K562 (cell line): ENCODE data around the gene ATP6V0A1. TPM values are rescaled to one million over a fixed set of nuclear protein-coding genes. Genes with fewer than 3 reads are reported as not detected.
"Not testable (repeated sequence)": the region's sequence is repeated elsewhere in the genome, so short reads cannot be mapped to it uniquely, and the experiment has no call there.

Source experiments
- ATAC-seq: fragments of 200-7000 bp; cut with Tn5 transposase; 3 replicates; pipeline ENCODE4 v1.9.1; 2020; ENCODE audit warnings: moderate library complexity
- BruUV-seq: library from RNA; stranded (reverse); fragments of 400-500 nt; replicated peaks from 2 replicates; lab custom pipeline; 2021; lab: Mats Ljungman, UMichigan
- CTCF ChIA-PET: fragments of 300-600 bp; formaldehyde crosslinking; extraction: SDS; loops from one replicate; lab custom pipeline; 2021; ENCODE audit warnings: low intra/inter-chr PET ratio; lab: Yijun Ruan, JAX
- POLR2A ChIA-PET: fragments of 300-600, 350-650 bp; sonication (Branson Sonifier 250); formaldehyde crosslinking; extraction: SDS; loops from one replicate; lab custom pipeline; 2021; ENCODE audit warnings: antibody characterized with exemption, inconsistent platforms; lab: Yijun Ruan, JAX
- DNase-seq, 4 experiments: peaks; one replicate each; pipeline versions ENCODE4 v3.0.0 to v3.0.0-alpha.2; 2011 to 2018; ENCODE audit warnings: low spot score in 3 of 4, mixed read lengths in 3 of 4; ENCODE audit errors: extremely low read depth in 1 of 4
- FAIRE-seq: peaks from 2 replicates; lab custom pipeline; 2011; peaks lifted over from hg19 to GRCh38; lab: Jason Lieb, UNC
- H2AFZ ChIP-seq: 2 replicates; pipeline ENCODE4 v1.6.0; 2011; ENCODE audit warnings: low read depth, low read length, control low read depth, inconsistent platforms
- H3K27ac ChIP-seq: fragments of 200-600 bp; 3 replicates; pipeline ENCODE4 v1.8.0; 2011; ENCODE audit warnings: low read depth, mild to moderate bottlenecking, control low read depth, inconsistent platforms, low read length, moderate library complexity, mixed read lengths; ENCODE audit errors: extremely low read depth
- H3K27me3 ChIP-seq, 2 experiments: fragments of 300-600 bp in 1 of 2; 2 replicates in 1 of 2; 3 replicates in 1 of 2; pipeline versions ENCODE4 v1.6.0 to v1.8.0; 2011; ENCODE audit warnings: inconsistent platforms in 2 of 2, low read length in 2 of 2, mild to moderate bottlenecking in 1 of 2, mixed read lengths in 1 of 2, moderate library complexity in 1 of 2; ENCODE audit not compliant: control insufficient read depth in 2 of 2, insufficient read depth in 2 of 2
- H3K36me3 ChIP-seq: fragments of 300-600 bp; 3 replicates; pipeline ENCODE4 v1.8.0; 2011; ENCODE audit warnings: mild to moderate bottlenecking, low read length, inconsistent platforms; ENCODE audit not compliant: control insufficient read depth, insufficient read depth
- H3K4me1 ChIP-seq, 2 experiments: fragments of 200-600 bp in 1 of 2; replicated peaks in 1 of 2; 2 replicates in 1 of 2; 3 replicates in 1 of 2; pipeline versions ENCODE4 v1.5.1 to v1.8.0; 2011; ENCODE audit warnings: inconsistent platforms in 2 of 2, low read length in 2 of 2, mild to moderate bottlenecking in 1 of 2, mixed read lengths in 1 of 2, moderate library complexity in 1 of 2; ENCODE audit not compliant: control insufficient read depth in 2 of 2, insufficient read depth in 2 of 2
- H3K4me2 ChIP-seq: 2 replicates; pipeline ENCODE4 v1.6.1; 2011; ENCODE audit warnings: low read length, control low read depth, inconsistent platforms, mixed read lengths; ENCODE audit not compliant: insufficient read depth
- H3K4me3 ChIP-seq: fragments of 200-600 bp; sonication (generic), shearing (Covaris generic); 2 replicates; pipeline ENCODE4 v1.5.1; 2016; ENCODE audit warnings: control low read depth, inconsistent platforms
- H3K79me2 ChIP-seq: fragments of 200-600 bp; 3 replicates; pipeline ENCODE4 v1.8.0; 2011; ENCODE audit warnings: low read length, inconsistent platforms; ENCODE audit not compliant: control insufficient read depth, insufficient read depth
- H3K9ac ChIP-seq, 2 experiments: 2 replicates each; pipeline versions ENCODE4 v1.6.0 to v1.6.1; 2011; ENCODE audit warnings: low read depth in 2 of 2, low read length in 2 of 2, control low read depth in 1 of 2, inconsistent platforms in 1 of 2, mild to moderate bottlenecking in 1 of 2, mixed read lengths in 1 of 2; ENCODE audit not compliant: insufficient read depth in 1 of 2
- H3K9me1 ChIP-seq: one replicate; pipeline ENCODE4 v1.6.0; 2011; ENCODE audit warnings: inconsistent platforms, mild to moderate bottlenecking, low read length, moderate library complexity; ENCODE audit not compliant: control insufficient read depth, insufficient read depth
- H3K9me3 ChIP-seq: replicated peaks from 2 replicates; pipeline ENCODE4 v1.5.1; 2011; ENCODE audit warnings: low read depth, low read length, inconsistent platforms; ENCODE audit not compliant: control insufficient read depth, insufficient read depth
- H4K20me1 ChIP-seq: replicated peaks from 2 replicates; pipeline ENCODE4 v1.6.1; 2011; ENCODE audit warnings: low read length, inconsistent platforms, mixed read lengths; ENCODE audit not compliant: control insufficient read depth, insufficient read depth
- HNRNPK ChIP-seq: fragments of 200-400 bp; formaldehyde crosslinking; IDR thresholded peaks from one replicate; pipeline ENCODE4 v1.6.1; 2018; ENCODE audit warnings: mild to moderate bottlenecking, low read depth, low read length; ENCODE audit not compliant: poor library complexity, severe bottlenecking
- MAX ChIP-seq: sonication (generic); formaldehyde crosslinking; IDR thresholded peaks from 2 replicates; pipeline ENCODE4 v1.9.0; 2022; ENCODE audit warnings: mild to moderate bottlenecking, missing genetic modification reagents
- PKNOX1 ChIP-seq: fragments of 450-650 bp; IDR thresholded peaks from 2 replicates; pipeline ENCODE4 v1.6.1; 2016
- SPI1 ChIP-seq: IDR thresholded peaks from 2 replicates; pipeline ENCODE4 v1.6.1; 2011; ENCODE audit warnings: low read depth, low read length, control low read depth, borderline replicate concordance
- ZNF121 ChIP-seq: sonication (generic); formaldehyde crosslinking; conservative IDR thresholded peaks from 2 replicates; pipeline ENCODE4 v1.8.0; 2022; ENCODE audit warnings: missing genetic modification reagents
- WGBS: fragments of 100-300 bp; shearing (Covaris generic); methylation state at CpG from one replicate; pipeline ENCODE4 v1.1.6; 2016; ENCODE audit warnings: low coverage, mixed read lengths; ENCODE audit not compliant: insufficient coverage; ENCODE audit errors: missing lambda C conversion rate; 5-methylcytosine and 5-hydroxymethylcytosine counted together
- in situ Hi-C: fragments of 300-500 bp; cut with MboI; formaldehyde crosslinking; loops from 4 replicates; pipeline ENCODE4 v1.15.0; 2018; ENCODE audit warnings: inconsistent platforms, mixed read lengths
- intact Hi-C: fragments of 100-400 bp; cut with micrococcal nuclease; formaldehyde crosslinking; loops from 2 replicates; pipeline ENCODE4 v1.14.2; 2022
- polyA plus RNA-seq, 8 experiments: library from polyadenylated mRNA; depleted of rRNA in 4 of 8; stranded (reverse) in 5 of 8; unstranded in 3 of 8; fragments of >200 nt; fragmentation: Nextera tagmentation in 2 of 8; fragmentation: Illumina TruSeq in 1 of 8; extraction: Ambion mirVana in 2 of 8; extraction: Trizol in 1 of 8; gene quantifications; 2 replicates each; pipeline versions ENCODE4 v1.2.1 to v1.2.3, GENCODE V29; 2011 to 2014; ENCODE audit warnings: inconsistent platforms in 1 of 8, missing spikeins in 1 of 8
- total RNA-seq, 7 experiments: library from RNA; depleted of rRNA in 6 of 7; stranded (reverse); fragments of >200 nt in 6 of 7; fragmentation: Illumina TruSeq in 2 of 7; extraction: Trizol in 2 of 7; gene quantifications; 2 replicates each; pipeline versions ENCODE4 v1.2.1 to v1.2.3, GENCODE V29; 2011 to 2021; ENCODE audit warnings: low replicate concordance in 1 of 7

ATP6V0A1 gene
- total and polyA plus RNA-seq, 9 of the 15 experiments (the other 6 are each of a cell fraction or from before 2014, with no cell fraction given), result 11.8 to 158 (median 75.5) TPM

- H3K9me3 ChIP-seq, result no peaks in the 10 kb centered on the region
- intact Hi-C loops (no loop called here), in situ Hi-C loops (no loop called here)
- TF ChIP-seq SPI1, result peak; percentile 35; the same call in 1 of the 2 replicates
- TF ChIP-seq HNRNPK, result no peak
- peak; percentile 32; the same call in 1 of the 2 replicates for TF ChIP-seq PKNOX1
- no peak for TF ChIP-seq ZNF121 (CRISPR knock-in tag)
- 0 out of 2 replicates have a peak, but pooled peaks have one; percentile 14 for TF ChIP-seq MAX (CRISPR knock-in tag)
- peak overlapping the region in 1 of 2 experiments; percentile 83; a peak in 2 of 4 replicates for H3K9ac ChIP-seq
- H3K9me1 ChIP-seq, result no peaks in the 10 kb centered on the region
- H3K36me3 ChIP-seq, result peaks cover 46% of the 10 kb centered on the region
- H3K79me2 ChIP-seq, result peaks cover 92% of the 10 kb centered on the region
- peaks cover 2% of the 10 kb centered on the region for H4K20me1 ChIP-seq
- H3K4me3 ChIP-seq, result no peak overlapping the region
- H2AFZ ChIP-seq, result no peak overlapping the region
- peak; percentile 37 for ATAC-seq
- no peak overlapping the region for H3K4me2 ChIP-seq
- CTCF ChIA-PET, result no interaction called here
- DNase-seq, result peak in 3 of 4 experiments; percentile 10 to 51 (median 49)
- H3K27ac ChIP-seq, result peak overlapping the region; percentile 48; the same call in 2 of the 3 replicates
- H3K27me3 ChIP-seq, result no peaks in the 10 kb centered on the region
- H3K4me1 ChIP-seq, result peaks cover 25 to 31% of the 10 kb centered on the region in 2 experiments; a peak in 4 of 5 replicates
- no TSS peak for BruUV-seq
- POLR2A ChIA-PET, result interaction anchor here (0.7 kb wide), 2 partner anchors 9 to 103 kb away, joined by 3 to 4 read pairs; no protein-coding TSS in a partner anchor
- no peak for FAIRE-seq
- 77% methylated on average over 5 of the region's 7 CpGs for WGBS
Observed at GRCh38 chr17:42414704-42415409, 43.8 kb upstream of the ATP6V0A1 start.

GRCh38 chr17:42417981-42418380 lies 40.7 kb upstream of the ATP6V0A1 start:
- H3K4me3 ChIP-seq, H2AFZ ChIP-seq, FAIRE-seq, H3K27me3 ChIP-seq, H3K27ac ChIP-seq, DNase-seq, intact Hi-C loops, BruUV-seq, H3K9me1 ChIP-seq, CTCF ChIA-PET, in situ Hi-C loops, H3K9me3 ChIP-seq, POLR2A ChIA-PET, H3K4me2 ChIP-seq, H3K9ac ChIP-seq, ATAC-seq: not testable (repeated sequence)
- no CpG with 5 or more reads among the region's 5 CpGs for WGBS
- H3K79me2 ChIP-seq, result peaks cover 97% of the 10 kb centered on the region
- peaks cover 37 to 43% of the 10 kb centered on the region in 2 experiments; a peak in 4 of 5 replicates for H3K4me1 ChIP-seq
- peaks cover 15% of the 10 kb centered on the region for H4K20me1 ChIP-seq
- peaks cover 43% of the 10 kb centered on the region for H3K36me3 ChIP-seq
